ENCODE data around the gene ABHD2. TPM values are rescaled to one million over a fixed set of nuclear protein-coding genes. Genes with fewer than 3 reads are reported as not detected.

The ABHD2 gene
- total RNA-seq, 4 donors from 2014 or later = 49.8 to 82.3 (median 72.1) TPM

DNA sequence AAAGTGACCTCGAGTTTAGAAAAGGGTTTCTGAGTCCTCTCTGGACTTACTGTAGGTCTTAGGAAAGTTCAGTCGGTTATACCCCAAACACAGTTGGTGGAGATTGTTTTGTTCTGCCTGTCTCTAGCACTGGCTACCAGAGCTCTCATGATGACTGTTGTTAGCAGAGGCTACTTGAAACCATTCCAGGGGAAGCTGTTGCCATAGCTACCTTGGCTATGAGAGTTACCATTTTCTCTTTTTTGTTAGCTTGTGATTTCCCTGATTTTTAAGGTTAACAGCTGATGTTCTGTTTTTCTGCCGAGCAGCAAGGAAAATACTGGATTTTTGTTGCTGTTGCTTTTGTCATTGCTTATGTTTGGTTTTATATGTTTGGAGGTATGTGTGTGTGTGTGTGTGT, 26.7 kb downstream of the ABHD2 start:
- no peak for DNase-seq (ENCODE audit: extremely low spot score)
- Histone ChIP-seq H3K4me1 (peaks cover 84 to 93% (median 89%) of the 10 kb centered on the region in 4 donors), H3K27ac (replicated peaks in 1 of 4) (peak overlapping the region; percentile 84 to 89 (median 88)), H3K27me3 (no peaks in the 10 kb centered on the region), H3K9me3 (no peaks in the 10 kb centered on the region), H3K36me3 (peaks cover 6 to 47% (median 26%) of the 10 kb centered on the region in 4 donors), H3K4me3 (no peak overlapping the region)
- intact Hi-C loops (cut with DNase I) = no loop called here
- TF ChIP-seq POLR2A (IDR thresholded peaks at IDR 0.05; ENCODE audit: low read depth) (no peak), POLR2AphosphoS5 (IDR thresholded peaks at IDR 0.05) (no peak), CTCF (IDR thresholded peaks at IDR 0.05) (no peak), EP300 (IDR thresholded peaks at IDR 0.05) (no peak)
- WGBS = 43% methylated on average over 3 of the region's 3 CpGs

DNA sequence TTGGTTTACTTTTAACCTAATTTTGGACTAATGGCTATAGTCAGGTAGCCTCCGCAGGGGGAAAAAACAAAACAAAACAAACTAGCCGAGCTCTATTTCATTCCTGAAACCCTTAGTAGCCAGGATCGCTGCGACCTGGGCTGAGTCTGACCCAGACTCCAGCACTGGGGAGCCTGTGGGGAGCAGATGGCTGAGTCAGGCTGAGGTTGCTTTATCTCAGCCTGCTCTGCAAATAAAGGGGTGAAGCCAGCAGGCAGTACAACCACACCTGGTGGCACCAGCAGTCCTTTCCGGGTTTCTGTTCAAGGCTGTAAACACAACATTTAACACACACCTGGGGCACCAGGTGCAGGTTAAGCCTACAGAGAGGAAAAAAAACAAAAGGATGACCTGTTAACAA, 27.3 kb downstream of the ABHD2 start:
- intact Hi-C loops (cut with DNase I) = no loop called here
- H3K36me3 ChIP-seq = peaks cover 6 to 53% (median 26%) of the 10 kb centered on the region in 4 donors
- no peaks in the 10 kb centered on the region for H3K27me3 ChIP-seq
- no peak overlapping the region for H3K4me3 ChIP-seq
- H3K9me3 ChIP-seq = no peaks in the 10 kb centered on the region
- no peak for DNase-seq (ENCODE audit: extremely low spot score)
- 69% methylated on average over 5 of the region's 5 CpGs for WGBS
- peak overlapping the region; percentile 84 to 89 (median 88) for H3K27ac ChIP-seq (replicated peaks in 1 of 4)
- H3K4me1 ChIP-seq = peaks cover 87 to 98% (median 94%) of the 10 kb centered on the region in 4 donors
- TF ChIP-seq EP300 (IDR thresholded peaks at IDR 0.05) = no peak
- no peak for TF ChIP-seq CTCF (IDR thresholded peaks at IDR 0.05)
- no peak for TF ChIP-seq POLR2A (IDR thresholded peaks at IDR 0.05; ENCODE audit: low read depth)
- TF ChIP-seq POLR2AphosphoS5 (IDR thresholded peaks at IDR 0.05) = no peak

DNA sequence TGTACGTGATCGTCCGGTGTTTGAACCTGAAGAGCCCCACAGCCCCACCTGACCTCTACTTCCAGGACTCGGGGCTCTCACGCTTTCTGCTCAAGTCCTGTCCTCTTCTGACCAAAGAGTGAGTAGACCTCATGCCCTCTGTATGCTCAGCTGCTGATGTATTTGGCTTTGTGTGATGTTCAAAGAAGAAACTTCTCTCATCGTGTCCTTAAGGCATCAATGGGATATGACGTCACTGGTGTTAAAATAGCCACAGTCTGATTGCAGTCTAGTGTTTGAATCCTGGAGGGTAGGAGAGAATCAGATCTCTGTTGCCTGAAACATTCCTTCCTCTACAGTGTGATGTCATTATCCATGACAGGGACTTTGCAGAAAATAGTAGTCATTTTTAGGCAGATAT, 28.1 kb downstream of the ABHD2 start:
- 74% methylated on average over 7 of the region's 7 CpGs for WGBS
- Histone ChIP-seq H3K9me3 (no peaks in the 10 kb centered on the region), H3K4me1 (peaks cover 87 to 100% (median 100%) of the 10 kb centered on the region in 4 donors), H3K27ac (replicated peaks in 1 of 4) (peak overlapping the region; percentile 84 to 89 (median 88)), H3K36me3 (peaks cover 6 to 60% (median 29%) of the 10 kb centered on the region in 4 donors), H3K27me3 (no peaks in the 10 kb centered on the region), H3K4me3 (no peak overlapping the region)
- no peak for TF ChIP-seq POLR2A (IDR thresholded peaks at IDR 0.05; ENCODE audit: low read depth)
- TF ChIP-seq POLR2AphosphoS5 (IDR thresholded peaks at IDR 0.05) = peak; percentile 8 to 22
- intact Hi-C loops (cut with DNase I) = no loop called here
- no peak for DNase-seq (ENCODE audit: extremely low spot score)

GRCh38 chr15:89117790-89118189, 29.5 kb downstream of the ABHD2 start:
- TF ChIP-seq CTCF (IDR thresholded peaks at IDR 0.05) (no peak), EP300 (IDR thresholded peaks at IDR 0.05) (no peak), POLR2AphosphoS5 (IDR thresholded peaks at IDR 0.05) (no peak), POLR2A (IDR thresholded peaks at IDR 0.05; ENCODE audit: low read depth) (no peak)
- H3K4me3 ChIP-seq = no peak overlapping the region
- peaks cover 6 to 74% (median 38%) of the 10 kb centered on the region in 4 donors for H3K36me3 ChIP-seq
- DNase-seq (ENCODE audit: extremely low spot score) = no peak
- intact Hi-C loops (cut with DNase I) = no loop called here
- no peaks in the 10 kb centered on the region for H3K27me3 ChIP-seq
- 80% methylated on average over 3 of the region's 3 CpGs for WGBS
- peaks cover 83 to 99% (median 96%) of the 10 kb centered on the region in 4 donors for H3K4me1 ChIP-seq
- no peaks in the 10 kb centered on the region for H3K9me3 ChIP-seq
- H3K27ac ChIP-seq (replicated peaks in 1 of 4) = peak overlapping the region; percentile 84 to 89 (median 88)

GRCh38 chr15:89118481-89118989, 30.3 kb downstream of the ABHD2 start:
- Histone ChIP-seq H3K36me3 (peaks cover 6 to 79% (median 42%) of the 10 kb centered on the region in 4 donors), H3K27me3 (no peaks in the 10 kb centered on the region), H3K9me3 (no peaks in the 10 kb centered on the region), H3K4me1 (peaks cover 79 to 95% (median 91%) of the 10 kb centered on the region in 4 donors), H3K4me3 (no peak overlapping the region), H3K27ac (replicated peaks in 1 of 4) (peak overlapping the region; percentile 84 to 89 (median 88))
- TF ChIP-seq POLR2A (IDR thresholded peaks at IDR 0.05; ENCODE audit: low read depth) (no peak), POLR2AphosphoS5 (IDR thresholded peaks at IDR 0.05) (no peak), CTCF (IDR thresholded peaks at IDR 0.05) (no peak), EP300 (IDR thresholded peaks at IDR 0.05) (no peak)
- DNase-seq (ENCODE audit: extremely low spot score) = no peak
- 52% methylated on average over 2 of the region's 2 CpGs for WGBS
- intact Hi-C loops (cut with DNase I) = no loop called here

Measured in esophagus muscularis mucosa (tissue), 4 donors.